Stomach (tissue), 4 donors: ENCODE data around the gene PSMA5.

ENCODE experiments used
- CTCF ChIP-seq, 7 experiments: fragments of 450-650 bp in 4 of 7; fragments of 200-600 bp in 3 of 7; sonication (generic) in 3 of 7; IDR thresholded peaks; one replicate each; pipeline ENCODE4 v1.5.1; 2016 to 2019; ENCODE audit warnings: antibody characterized with exemption in 7 of 7, control low read depth in 2 of 7, mild to moderate bottlenecking in 1 of 7
- POLR2A ChIP-seq, 4 donors: fragments of 450-650 bp; IDR thresholded peaks; one replicate each; pipeline ENCODE4 v1.6.1; 2016; ENCODE audit warnings: antibody characterized with exemption in 4 of 4, control low read depth in 2 of 4, mild to moderate bottlenecking in 1 of 4, moderate library complexity in 1 of 4
- POLR2AphosphoS5 ChIP-seq, 3 donors: sonication (generic); formaldehyde crosslinking; IDR thresholded peaks; one replicate each; pipeline ENCODE4 v1.6.1; 2016; ENCODE audit warnings: antibody characterized with exemption in 3 of 3

- TF ChIP-seq CTCF (IDR thresholded peaks at IDR 0.05) (no peak), POLR2A (IDR thresholded peaks at IDR 0.05) (no peak), POLR2AphosphoS5 (IDR thresholded peaks at IDR 0.05) (no peak)
Observed at GRCh38 chr1:109351457-109351856, 74.8 kb downstream of the PSMA5 start.
